H54 (cell line): Measurements from ENCODE around the gene PSMD7.
A peak's percentile ranks its signal among the peaks of the same experiment; 100 is the strongest.

Source experiments
- DNase-seq: peaks from one replicate; pipeline ENCODE4 v3.0.0; 2011; ENCODE audit warnings: low spot score, mixed read lengths; ENCODE audit not compliant: insufficient read length
- FAIRE-seq: peaks from 3 replicates; lab custom pipeline; 2011; peaks lifted over from hg19 to GRCh38; lab: Jason Lieb, UNC
- POLR2A ChIP-seq: IDR thresholded peaks from 2 replicates; pipeline ENCODE4 v1.6.1; 2011; ENCODE audit warnings: low read depth, mild to moderate bottlenecking, low read length

The PSMD7 gene

GRCh38 chr16:74296432-74297144 is at the start of gene PSMD7:
PSMD7 (plus strand) TSS chr16:74296814; CDS start chr16:74296915, 101 bp downstream.
- no peak for FAIRE-seq
- TF ChIP-seq POLR2A: peak; percentile 66
- DNase-seq: peak; percentile 87

GRCh38 chr16:74249254-74249653 is 47.4 kb upstream of the PSMD7 start:
- no peak for FAIRE-seq
- DNase-seq: no peak
- no peak for TF ChIP-seq POLR2A

GRCh38 chr16:74249846-74250245 is 46.8 kb upstream of the PSMD7 start:
- no peak for TF ChIP-seq POLR2A
- FAIRE-seq: no peak
- no peak for DNase-seq

DNA sequence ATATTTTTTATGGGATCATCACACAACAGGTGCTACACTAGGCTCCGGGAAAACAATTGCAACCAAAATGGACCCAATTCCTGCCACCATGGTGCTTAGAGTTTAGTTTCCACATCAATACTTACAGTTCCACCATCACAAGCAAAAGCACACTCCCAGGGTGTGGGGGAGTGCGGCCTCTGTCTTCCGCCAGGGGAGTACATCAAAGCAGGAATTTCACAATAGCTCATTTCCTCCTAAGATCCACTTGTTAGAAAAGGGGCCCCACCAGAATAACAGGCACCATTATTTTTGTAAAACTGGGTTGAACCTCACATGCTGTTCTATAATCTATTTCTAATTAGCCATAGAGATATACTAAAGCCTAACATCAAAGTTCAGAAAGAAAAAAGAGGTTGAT is 44.3 kb upstream of the PSMD7 start:
- TF ChIP-seq POLR2A: no peak
- no peak for FAIRE-seq
- no peak for DNase-seq

- no peak for TF ChIP-seq POLR2A
- no peak for FAIRE-seq
- DNase-seq: no peak
Measured at GRCh38 chr16:74253161-74253938, 43.3 kb upstream of the PSMD7 start.

GRCh38 chr16:74257061-74257460 is 39.6 kb upstream of the PSMD7 start:
- TF ChIP-seq POLR2A: no peak
- DNase-seq (no peak), FAIRE-seq (no peak)

- FAIRE-seq (no peak), DNase-seq (no peak)
- TF ChIP-seq POLR2A: no peak
Measured at GRCh38 chr16:74261068-74261467, 35.5 kb upstream of the PSMD7 start.

DNA sequence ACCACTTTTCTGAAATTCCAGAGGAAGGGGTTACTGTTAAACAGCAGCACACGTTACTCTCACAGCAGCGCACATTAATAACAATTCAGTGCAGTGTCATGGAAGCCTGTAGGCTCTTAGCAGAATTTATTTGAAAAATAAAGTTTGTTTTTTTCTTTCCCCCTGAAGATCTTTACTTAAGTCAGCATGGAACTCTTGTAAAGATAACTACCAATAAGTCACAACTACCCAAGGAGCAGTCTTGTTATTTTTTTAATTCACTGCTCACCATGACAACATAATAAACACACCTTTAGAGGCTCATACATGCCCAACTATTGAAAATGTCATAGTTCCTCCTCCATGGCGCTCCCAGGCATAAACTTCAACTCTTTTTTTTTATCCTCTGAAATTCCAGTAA is 31.8 kb upstream of the PSMD7 start:
- FAIRE-seq (no peak), DNase-seq (no peak)
- no peak for TF ChIP-seq POLR2A

GRCh38 chr16:74268372-74268782 is 28.2 kb upstream of the PSMD7 start:
- TF ChIP-seq POLR2A: no peak
- FAIRE-seq (no peak), DNase-seq (no peak)

DNA sequence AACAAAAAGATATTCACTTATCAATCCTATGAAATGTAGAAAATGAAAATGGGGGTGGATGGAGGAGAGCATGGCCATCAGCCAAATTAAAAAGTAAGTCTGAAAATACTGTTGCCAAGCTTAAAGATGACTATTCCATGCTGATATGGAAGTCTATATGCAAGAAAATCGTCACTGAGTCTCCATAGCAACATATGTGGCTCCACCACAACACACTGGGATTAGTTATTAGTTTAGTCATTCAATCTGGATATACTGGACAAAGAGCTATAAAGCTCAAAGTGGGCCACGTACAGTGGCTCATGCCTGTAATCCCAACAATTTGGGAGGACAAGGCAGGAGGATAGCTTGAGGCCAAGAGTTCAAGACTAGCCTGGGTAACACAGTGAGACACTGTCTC is 24.7 kb upstream of the PSMD7 start:
- TF ChIP-seq POLR2A: no peak
- DNase-seq (no peak), FAIRE-seq (no peak)

DNA sequence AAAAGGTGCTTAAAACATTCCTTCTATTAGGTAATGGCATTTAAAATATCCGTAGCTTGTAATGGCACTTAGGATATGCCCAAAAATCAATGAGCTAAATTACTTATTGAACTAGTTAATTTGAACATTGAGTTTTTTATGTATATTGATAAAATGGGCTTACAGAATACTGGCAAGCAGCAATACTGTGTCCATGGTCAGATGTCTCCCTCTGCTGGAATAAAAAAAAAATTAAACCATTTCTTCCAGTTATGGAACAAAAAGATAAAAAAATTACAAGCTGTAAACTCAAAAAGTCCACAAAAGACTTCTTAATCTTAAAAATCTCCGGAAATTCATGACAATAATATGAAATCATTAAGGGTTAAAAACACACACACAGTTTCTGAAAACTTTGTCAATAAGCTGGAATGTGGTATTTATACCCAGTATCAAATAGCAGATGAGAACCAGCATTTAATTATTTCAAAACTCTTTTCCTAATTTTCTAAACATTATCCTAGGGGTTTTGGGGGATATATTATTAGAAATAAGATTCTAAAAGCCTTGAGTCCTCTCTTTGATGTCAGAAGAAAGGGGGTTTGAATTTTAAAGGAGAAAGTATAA is 21.5 kb upstream of the PSMD7 start:
- DNase-seq (no peak), FAIRE-seq (no peak)
- no peak for TF ChIP-seq POLR2A

DNA sequence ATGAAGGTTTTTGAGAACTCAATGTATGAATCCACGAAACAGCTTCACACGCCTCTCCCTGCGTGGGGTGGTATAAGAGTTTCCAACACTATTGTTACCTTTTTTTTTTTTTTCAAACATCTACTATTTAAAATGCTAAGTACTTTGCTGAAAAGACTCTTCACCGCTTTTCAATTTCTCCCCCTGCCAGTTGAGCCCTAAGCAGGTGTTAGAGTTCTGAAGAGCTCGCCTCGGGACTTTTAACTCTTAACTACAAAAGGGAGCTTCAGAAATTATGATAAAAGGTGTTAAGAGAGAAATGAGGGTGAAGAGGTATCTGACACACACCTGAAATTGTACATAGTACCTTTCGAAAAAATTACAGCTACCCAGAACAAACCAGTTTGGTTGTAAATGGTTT is 20.9 kb upstream of the PSMD7 start:
- no peak for TF ChIP-seq POLR2A
- DNase-seq (no peak), FAIRE-seq (no peak)

- FAIRE-seq: no peak
- TF ChIP-seq POLR2A: no peak
- DNase-seq: no peak
Measured at GRCh38 chr16:74277974-74278373, 18.6 kb upstream of the PSMD7 start.

DNA sequence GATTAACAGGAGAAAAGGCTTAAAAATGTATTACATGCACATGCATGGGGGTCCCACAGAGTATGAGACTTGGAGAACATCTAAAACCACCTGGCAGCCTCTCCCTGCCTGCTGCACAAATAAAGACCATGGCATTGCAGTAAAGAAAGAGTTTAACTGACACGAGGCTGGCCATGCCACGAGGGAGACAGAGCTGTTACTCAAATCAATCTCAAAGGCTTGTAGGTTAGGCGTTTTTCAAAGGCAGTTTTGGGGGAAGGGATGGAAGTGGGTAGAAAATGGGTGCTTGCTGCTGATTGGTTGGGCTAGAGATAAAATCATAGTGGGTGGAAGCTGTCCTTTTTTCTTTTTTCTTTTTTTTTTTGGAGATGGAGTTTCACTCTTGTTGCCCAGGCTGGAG is 17.3 kb upstream of the PSMD7 start:
- no peak for DNase-seq
- TF ChIP-seq POLR2A: no peak
- FAIRE-seq: no peak
